ENCODE results near the gene IL15RA. TPM values are rescaled to one million over a fixed set of nuclear protein-coding genes. Genes with fewer than 3 reads are reported as not detected.
"Not testable (repeated sequence)": the region's sequence is repeated elsewhere in the genome, so short reads cannot be mapped to it uniquely, and the experiment has no call there.

Gene IL15RA
- total RNA-seq, 1 experiment from 2014 or later = 1.9 TPM

- TF ChIP-seq SMAD3 (CRISPR knock-in tag; IDR thresholded peaks at IDR 0.05; ENCODE audit: borderline replicate concordance) (no peak), HMGA2 (CRISPR knock-in tag; IDR thresholded peaks at IDR 0.05) (no peak), IRF2 (CRISPR knock-in tag; IDR thresholded peaks at IDR 0.05; ENCODE audit: borderline replicate concordance, low read depth) (no peak), GRHL2 (CRISPR knock-in tag; IDR thresholded peaks at IDR 0.05; ENCODE audit: insufficient replicate concordance, severe bottlenecking) (no peak), ZNF671 (CRISPR knock-in tag; IDR thresholded peaks at IDR 0.05) (no peak), MLX (CRISPR knock-in tag; IDR thresholded peaks at IDR 0.05) (no peak), KAT7 (CRISPR knock-in tag; IDR thresholded peaks at IDR 0.05; ENCODE audit: borderline replicate concordance) (no peak), OVOL2 (CRISPR knock-in tag; IDR thresholded peaks at IDR 0.05; ENCODE audit: borderline replicate concordance) (no peak), TCF7 (CRISPR knock-in tag; IDR thresholded peaks at IDR 0.05; ENCODE audit: low read depth) (no peak), CREB1 (CRISPR knock-in tag; IDR thresholded peaks at IDR 0.05) (no peak)
- TF ChIP-seq, protein P1, sequence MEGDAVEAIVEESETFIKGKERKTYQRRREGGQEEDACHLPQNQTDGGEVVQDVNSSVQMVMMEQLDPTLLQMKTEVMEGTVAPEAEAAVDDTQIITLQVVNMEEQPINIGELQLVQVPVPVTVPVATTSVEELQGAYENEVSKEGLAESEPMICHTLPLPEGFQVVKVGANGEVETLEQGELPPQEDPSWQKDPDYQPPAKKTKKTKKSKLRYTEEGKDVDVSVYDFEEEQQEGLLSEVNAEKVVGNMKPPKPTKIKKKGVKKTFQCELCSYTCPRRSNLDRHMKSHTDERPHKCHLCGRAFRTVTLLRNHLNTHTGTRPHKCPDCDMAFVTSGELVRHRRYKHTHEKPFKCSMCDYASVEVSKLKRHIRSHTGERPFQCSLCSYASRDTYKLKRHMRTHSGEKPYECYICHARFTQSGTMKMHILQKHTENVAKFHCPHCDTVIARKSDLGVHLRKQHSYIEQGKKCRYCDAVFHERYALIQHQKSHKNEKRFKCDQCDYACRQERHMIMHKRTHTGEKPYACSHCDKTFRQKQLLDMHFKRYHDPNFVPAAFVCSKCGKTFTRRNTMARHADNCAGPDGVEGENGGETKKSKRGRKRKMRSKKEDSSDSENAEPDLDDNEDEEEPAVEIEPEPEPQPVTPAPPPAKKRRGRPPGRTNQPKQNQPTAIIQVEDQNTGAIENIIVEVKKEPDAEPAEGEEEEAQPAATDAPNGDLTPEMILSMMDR (IDR thresholded peaks at IDR 0.05) = no peak
- TF ChIP-seq, protein P2, sequence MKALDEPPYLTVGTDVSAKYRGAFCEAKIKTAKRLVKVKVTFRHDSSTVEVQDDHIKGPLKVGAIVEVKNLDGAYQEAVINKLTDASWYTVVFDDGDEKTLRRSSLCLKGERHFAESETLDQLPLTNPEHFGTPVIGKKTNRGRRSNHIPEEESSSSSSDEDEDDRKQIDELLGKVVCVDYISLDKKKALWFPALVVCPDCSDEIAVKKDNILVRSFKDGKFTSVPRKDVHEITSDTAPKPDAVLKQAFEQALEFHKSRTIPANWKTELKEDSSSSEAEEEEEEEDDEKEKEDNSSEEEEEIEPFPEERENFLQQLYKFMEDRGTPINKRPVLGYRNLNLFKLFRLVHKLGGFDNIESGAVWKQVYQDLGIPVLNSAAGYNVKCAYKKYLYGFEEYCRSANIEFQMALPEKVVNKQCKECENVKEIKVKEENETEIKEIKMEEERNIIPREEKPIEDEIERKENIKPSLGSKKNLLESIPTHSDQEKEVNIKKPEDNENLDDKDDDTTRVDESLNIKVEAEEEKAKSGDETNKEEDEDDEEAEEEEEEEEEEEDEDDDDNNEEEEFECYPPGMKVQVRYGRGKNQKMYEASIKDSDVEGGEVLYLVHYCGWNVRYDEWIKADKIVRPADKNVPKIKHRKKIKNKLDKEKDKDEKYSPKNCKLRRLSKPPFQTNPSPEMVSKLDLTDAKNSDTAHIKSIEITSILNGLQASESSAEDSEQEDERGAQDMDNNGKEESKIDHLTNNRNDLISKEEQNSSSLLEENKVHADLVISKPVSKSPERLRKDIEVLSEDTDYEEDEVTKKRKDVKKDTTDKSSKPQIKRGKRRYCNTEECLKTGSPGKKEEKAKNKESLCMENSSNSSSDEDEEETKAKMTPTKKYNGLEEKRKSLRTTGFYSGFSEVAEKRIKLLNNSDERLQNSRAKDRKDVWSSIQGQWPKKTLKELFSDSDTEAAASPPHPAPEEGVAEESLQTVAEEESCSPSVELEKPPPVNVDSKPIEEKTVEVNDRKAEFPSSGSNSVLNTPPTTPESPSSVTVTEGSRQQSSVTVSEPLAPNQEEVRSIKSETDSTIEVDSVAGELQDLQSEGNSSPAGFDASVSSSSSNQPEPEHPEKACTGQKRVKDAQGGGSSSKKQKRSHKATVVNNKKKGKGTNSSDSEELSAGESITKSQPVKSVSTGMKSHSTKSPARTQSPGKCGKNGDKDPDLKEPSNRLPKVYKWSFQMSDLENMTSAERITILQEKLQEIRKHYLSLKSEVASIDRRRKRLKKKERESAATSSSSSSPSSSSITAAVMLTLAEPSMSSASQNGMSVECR (CRISPR knock-in tag; IDR thresholded peaks at IDR 0.05; ENCODE audit: borderline replicate concordance) = no peak
Measured at GRCh38 chr10:5961405-5962100, 15.8 kb downstream of the IL15RA start (continued).

- H3K36me3 Mint-ChIP-seq; DNase-seq (ENCODE audit: low spot score); H3K9me3 Mint-ChIP-seq; ATAC-seq; POLR2A ChIA-PET; H3K27me3 Mint-ChIP-seq (ENCODE audit: low read depth); H3K4me1 Mint-ChIP-seq; H3K4me3 Mint-ChIP-seq; H3K27ac Mint-ChIP-seq: not testable (repeated sequence)
- CTCF ChIA-PET = interaction anchor here (0.9 to 1.1 kb wide), 2 partner anchors 123 to 441 kb away, joined by 3 read pairs; no protein-coding TSS in a partner anchor
Measured at GRCh38 chr10:5960973-5961275, 16.4 kb downstream of the IL15RA start.

DNA sequence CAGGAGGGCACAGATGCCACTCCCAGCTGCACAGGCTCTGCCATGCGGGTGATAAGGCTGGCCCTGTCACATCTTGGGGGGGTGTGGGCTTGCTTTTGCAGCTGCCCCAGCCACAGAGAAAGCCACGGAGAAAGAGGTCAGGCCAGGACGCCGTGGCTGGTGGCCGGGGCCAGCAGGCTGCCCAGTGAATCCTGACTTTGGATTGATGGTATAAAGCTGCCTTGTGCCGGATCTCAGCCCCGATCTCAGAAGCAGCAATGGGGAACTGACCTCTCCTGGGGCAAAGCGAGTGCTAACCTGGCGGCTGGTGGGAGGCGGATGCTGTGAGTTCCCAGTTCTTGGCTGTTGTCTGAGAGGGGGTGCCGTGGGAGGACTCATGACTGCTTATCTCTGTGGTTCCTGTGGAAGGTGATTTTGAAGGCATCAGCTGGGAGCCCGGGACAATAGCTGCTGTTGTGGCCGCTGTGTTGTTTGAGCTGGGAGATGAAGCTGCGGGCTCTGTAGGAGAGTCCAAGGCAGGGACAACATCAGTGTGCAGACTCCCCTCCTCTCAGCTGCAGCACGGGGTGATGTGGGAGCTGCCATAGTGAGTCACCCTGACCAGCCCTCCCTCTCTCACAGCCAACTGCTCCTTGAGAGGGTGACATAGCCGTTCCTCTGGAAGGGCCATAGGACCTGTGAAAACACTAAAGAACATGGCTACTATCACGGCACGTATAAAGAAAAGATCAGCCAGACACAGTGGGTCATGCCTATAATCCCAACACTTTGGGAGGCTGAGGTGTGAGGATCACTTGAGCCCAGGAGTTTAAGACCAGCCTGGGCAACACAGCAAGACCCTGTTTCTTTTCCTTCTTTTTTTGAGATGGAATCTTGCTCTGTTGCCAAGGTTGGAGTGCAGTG lies 17.0 kb downstream of the IL15RA start:
- ATAC-seq (no peak), DNase-seq (ENCODE audit: low spot score) (no peak)
- no peaks in the 10 kb centered on the region for H3K9me3 Mint-ChIP-seq
- POLR2A ChIA-PET = no interaction called here
- no peaks in the 10 kb centered on the region for H3K36me3 Mint-ChIP-seq
- TF ChIP-seq AR (CRISPR knock-in tag; IDR thresholded peaks at IDR 0.05) = no peak
- no peak for TF ChIP-seq TEAD1 (CRISPR knock-in tag; IDR thresholded peaks at IDR 0.05)
- no peak overlapping the region; the same call in 1 of the 2 replicates for H3K27ac Mint-ChIP-seq
- CTCF ChIA-PET = interaction anchor here (1.1 kb wide), 1 partner anchor 441 kb away, joined by 3 read pairs; no protein-coding TSS in a partner anchor
- H3K27me3 Mint-ChIP-seq (ENCODE audit: low read depth) = no peaks in the 10 kb centered on the region
- H3K4me3 Mint-ChIP-seq = no peak overlapping the region
- H3K4me1 Mint-ChIP-seq = peaks cover 9% of the 10 kb centered on the region

Measured in WTC11 (cell line).